ENCODE data around the gene SDK2.

Gene SDK2

DNA sequence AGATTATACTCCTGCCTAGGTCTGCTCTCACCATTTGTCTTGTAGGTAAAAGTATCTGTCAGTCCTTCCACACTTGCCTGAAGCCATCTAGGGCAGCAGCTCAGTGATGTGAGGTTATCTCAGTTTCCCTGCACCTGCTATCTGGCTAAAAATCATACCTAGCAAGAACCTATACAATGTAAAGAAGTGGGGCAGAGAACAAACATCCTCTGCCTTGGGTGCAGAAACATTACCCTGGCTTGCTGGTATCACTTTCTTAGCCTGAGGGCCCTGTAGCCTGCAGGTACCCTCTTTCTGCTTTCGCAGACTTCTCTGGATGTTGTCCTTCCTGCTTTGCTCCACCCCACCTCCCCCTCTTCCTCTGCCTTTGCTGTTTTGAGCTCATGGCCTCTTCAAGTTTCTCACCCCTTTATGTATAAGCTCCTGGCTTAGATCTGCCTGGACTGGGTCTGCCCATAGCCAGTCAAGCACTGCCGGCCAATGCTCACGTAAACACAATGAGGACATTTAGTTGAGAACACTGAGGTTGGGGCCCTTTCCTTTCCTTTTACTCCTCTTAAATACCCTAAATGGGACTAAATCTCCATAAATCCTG is 8.7 kb upstream of the SDK2 start:
- no peak for DNase-seq

DNA sequence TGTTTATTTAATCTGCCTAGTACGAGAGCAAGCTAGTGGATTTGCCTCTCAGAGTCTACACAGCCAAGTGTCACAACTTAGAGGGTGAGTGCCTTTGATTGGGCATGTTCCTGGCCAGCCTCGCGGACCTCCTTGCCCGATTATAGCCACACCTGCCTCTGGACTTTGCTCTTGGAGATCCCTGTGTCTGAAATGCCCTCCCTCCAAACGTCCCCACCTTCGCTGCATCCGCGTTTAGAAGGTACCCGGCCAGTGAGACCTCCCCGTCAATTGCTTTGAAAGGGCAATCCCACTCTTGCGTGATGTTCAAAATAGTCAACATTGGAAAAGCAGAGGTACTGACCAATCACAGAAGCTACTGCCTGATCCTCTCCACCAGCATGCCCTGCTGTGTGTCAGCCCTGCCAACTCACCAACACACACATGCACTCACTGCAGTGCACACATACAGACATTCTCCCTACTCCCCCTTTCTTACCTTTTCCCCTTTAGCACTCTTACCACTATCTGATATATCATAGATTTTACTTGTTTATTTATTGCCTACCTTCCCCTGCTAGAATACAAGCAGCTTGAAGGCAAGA is 6.5 kb upstream of the SDK2 start:
- DNase-seq, result no peak

DNA sequence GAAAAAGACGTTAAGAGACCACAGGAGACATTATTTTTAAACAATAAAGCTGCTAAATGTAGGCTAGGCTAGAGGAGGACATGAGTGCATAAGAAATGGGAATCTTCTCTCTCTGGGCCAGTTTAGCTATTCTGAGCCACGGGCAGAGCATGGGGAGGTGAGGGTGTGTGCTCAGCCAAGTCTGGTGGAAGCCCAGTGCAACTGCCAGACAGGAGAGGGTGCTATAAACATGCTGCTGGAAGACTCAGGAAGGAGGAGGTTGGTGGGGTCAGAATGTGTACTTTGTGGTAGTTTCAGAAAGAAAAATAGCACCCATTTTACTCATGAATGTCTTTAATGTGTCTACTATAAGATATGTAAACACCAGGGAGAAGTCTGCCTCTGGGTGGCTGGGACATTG is 5.9 kb upstream of the SDK2 start:
- DNase-seq, result no peak

DNA sequence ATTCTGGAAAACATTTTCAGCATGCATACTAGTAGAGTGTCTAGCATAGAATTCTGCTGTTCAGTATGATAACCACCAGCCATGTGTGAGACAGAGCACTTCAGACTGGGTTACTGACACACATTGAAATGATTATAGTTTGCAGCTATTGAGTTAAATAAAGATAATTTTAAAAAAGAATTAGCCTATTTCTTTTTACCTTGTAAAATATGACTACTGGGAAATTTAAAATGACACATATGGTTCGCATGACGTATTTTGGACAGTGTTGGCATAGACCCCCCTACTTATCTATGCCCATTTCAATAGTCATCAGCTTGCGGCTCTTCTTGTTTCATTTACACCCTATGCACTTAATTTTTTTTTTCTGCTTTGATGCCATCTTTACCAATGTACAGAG is 4.7 kb upstream of the SDK2 start:
- DNase-seq, result no peak

DNA sequence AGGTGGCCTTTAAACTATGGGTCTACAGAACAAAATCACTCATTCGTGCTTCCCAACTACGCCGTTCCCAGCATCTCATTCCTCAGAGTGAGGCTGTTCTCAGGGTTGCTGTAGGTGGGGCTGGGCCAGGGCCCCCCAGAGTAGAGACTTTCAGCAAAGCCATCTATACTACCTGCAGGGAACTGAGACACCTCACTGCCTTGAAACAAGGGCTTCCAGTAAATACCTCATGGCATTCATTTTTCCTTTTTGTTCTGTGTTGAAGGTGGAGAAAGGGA is 4.2 kb upstream of the SDK2 start:
- DNase-seq, result no peak

DNA sequence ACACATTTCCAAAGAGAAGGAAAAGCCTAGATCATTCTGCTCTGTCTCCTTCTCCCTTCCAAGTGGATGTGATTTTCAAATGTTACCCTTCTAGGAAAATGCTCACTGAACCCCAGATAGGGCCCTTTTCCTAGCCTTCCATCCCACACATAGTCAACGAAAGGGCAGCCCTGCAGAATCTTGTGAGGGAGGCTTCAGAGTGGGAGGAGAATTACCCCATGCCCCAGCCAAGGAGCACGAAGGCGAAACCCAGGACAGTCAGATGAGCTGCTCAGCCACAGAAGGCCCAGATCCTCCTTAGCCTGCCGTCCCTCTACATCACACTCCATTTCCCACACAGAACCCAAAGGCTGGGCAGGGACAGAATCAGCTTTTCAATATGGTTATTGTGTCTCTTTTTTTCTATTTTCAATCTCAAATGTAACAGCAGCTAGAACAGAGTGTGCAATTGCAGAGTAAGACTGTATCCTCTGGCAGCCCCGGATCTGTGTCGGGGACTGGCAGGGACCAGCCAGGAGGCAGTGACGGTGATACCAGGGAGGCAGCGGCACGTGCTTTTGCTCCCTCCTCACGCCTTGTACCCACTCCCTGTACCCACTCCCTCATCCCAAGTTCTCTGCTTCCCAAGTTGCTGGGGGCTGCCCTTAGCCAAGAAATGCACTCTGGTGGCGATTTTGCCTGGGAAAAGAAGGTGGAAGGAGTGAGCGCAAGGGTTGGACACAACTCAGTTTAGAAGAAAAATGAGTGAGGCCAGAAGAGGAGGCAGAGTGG is 3.7 kb upstream of the SDK2 start:
- DNase-seq, result no peak

DNA sequence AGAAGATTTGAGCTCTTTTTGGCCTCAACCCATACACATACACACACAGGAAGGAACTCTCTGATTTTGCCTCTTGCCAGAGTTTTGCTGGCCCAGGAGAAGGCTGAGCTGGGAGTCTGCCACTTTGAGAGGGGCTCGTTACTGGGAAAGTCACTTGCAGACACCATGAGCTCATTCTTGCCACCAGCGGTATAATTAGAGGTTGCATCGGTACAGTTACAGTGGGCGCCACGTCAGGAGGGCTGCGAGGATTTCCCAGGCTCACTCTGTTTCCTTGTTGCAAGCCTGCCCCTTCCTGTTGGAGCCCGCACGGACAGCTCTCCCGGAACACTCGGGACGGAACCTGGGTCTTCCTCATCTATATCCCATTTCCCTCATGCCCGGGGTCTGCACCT is 3.1 kb upstream of the SDK2 start:
- no peak for DNase-seq

DNA sequence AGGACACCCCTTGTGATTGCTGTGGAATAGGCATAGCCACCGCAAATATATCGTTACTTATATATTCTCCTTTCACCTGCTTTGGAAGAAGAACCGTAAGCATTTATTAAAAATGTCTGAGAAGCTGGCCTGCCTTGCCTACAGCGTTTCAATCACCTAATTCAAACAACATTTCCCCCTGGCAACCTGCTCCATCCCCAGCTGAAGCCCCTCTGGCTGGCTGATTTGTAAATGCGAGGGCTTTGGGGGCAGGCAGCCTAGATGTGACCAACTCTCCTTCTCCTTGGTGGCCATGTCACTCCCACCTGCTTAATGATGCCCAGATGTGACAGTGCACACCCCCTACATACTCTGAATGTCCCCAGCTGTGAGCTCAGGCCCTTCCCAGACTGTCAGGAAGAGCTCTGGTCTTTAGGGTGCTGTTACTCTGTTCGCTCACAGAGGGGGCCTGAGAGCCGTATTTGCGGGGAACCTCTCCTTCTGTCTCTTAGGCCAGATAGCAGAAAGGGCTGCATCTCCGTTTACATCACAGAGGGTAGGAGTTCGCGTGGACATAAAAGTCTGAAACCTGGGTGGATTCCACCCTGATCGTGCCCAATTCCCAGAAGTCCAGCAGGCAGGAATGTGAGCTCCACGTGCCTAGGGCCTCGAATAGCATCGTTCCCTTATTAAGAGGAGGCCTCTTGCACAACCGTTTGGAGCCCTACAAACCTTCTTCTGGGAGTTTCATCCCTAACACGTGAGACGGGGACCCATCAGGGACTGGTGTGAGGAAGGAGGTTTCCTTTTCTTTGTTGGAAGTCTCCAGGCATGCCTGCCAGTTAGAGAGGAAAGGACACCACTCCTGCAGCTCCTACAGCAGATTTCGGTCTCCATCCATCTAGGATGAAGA is 2.4 kb upstream of the SDK2 start:
- DNase-seq, result no peak

DNA sequence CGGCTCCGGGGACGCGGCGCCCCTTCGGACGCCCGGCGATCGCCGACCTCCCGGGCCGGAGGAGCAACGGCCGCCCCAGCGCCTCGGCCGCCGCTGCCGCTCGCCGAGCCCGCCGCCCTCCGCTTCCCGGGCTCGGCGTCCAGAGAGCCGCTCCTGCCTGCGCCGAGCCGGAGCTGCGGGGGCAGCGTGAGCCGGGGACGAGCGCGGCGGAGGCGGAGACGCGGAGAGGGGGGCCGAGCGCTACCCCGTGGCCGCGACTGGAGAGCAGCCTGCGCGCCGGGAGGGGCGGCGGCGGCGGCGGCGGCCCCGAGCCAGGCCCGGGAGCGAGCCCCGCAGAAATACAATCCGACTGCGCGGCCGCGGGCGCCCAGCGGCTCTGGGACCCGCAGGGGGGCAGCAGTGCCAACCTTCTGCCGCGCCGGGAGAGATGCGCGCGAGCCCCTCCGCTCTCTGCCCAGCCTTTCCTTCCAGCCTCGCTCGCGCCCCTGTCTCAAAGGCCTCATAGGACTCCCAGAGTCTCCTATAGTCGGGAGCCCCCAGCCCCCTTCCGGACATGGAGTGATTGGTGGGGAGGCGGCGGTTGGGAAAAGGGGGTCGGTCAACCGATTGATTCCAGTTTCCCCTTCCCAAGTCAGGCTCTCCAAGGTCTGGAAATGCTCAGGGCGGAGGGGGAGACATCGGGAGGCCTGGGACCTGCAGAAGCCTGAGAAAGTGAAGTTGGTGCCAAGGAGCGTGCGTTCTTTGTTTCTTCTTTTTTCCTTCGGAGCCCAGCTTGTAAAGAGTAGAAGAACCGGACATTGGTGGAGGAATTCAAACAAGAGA is 1.0 kb upstream of the SDK2 start:
- peak; percentile 67 to 71 for DNase-seq

DNA sequence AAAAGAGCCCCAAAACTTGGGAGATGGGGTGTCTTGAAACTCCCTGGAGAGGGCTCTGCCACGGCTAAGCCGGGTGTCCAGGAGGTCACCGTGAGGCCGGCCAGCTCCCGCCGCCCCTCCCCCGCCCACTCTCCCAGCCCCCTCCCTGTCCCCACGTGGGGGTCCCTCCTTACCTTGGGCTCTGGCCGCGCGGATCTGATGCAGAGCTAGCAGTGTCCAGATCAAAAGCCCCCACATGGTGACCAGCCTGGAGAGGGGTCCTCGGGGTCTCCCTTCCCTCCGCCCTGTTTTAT is 447 bp downstream of the SDK2 start:
- no peak for DNase-seq

DNA sequence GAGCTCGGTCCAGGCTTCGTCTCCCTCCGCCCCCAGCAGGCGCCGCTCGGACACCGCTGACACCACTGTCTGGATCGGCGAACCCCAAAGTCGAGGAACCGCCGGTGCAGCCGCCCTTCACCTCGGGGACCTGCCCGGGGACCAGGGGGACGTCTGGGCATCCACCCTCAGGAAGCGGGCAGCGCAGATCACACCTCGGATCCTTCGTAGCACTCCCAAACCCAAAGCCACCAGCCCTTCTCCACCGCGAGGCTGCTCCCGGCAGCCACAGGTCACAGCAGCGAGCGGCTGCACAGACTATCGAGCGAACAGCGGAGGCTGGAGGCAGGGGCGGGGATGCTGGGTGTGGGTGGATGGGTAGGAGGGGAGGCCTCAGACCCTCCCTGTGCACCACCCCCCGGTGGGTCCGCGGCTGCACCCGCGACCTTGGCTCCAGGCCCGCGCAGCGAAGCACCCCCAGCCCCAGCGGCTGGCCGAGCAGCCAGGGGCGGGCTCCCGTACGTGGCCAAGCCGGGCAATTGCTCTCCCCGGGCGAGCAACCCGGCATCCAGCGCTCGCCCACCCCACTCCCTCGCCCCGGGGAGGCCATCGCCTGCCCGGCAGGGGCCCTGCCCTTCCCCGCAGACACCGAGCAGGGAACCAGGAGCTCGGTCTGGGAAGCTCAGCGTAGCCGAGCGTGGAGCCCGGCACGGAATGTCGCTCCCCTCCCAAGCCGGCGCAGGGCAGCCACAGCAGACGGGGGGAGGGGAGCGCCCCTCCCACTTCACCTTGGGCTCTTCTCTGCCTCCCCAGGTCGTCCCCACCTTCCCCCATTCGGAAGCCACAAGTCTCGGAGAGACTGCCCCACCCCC is 1.0 kb downstream of the SDK2 start:
- DNase-seq, result peak in 1 of 2 donors; percentile 62

DNA sequence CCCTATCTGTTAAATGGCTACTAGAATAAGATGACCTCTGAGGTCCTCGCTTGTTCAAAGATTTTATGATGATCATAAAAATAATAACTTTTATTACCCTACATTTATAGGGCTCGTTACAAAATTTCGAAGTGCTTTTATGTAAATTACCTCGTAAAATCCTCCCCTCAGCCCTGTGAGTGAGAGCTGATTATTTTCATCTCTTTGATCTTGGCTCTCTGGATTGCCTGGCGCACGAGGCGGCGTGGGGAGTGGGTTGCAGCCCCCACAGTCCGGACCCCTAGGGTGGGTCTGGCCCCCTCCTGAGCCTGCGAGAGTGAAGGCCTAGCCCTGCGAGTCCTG is 1.6 kb downstream of the SDK2 start:
- DNase-seq, result no peak

DNA sequence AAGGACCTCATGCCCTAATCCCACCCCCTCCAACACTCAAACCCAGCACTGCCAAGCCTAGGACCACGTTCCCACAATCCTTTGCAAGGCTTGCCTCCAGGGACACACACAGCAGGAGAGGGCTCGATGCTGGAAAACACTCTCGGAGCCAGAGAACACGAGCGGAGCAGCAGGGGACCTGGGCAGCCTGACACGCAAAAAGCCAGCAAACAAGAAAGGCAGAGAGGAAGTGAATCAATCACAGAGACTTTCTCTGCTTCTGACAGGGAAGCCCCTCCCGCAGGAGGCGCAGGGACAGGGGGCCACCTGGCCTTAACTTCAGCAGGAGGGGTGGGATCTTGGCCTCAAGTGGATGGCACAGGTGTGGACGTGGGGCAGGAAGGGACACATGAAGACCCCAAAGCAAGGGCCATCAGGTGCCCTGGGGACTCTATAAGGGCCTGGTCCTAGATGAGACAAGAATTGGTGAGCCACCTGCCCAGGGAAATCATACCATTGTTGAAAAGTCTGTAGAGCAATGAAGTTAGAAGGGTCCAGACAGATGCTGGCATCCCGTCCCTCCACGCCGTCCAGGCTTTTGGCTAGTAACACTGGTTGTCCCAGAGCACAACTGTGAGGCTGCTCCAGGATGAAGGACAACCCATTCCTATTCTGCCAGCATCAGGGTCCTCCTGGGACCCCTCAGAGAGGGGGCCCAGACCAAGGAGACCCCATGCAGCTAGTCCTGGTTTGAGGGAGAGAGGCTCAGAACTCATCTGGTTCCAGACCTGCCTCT is 2.2 kb downstream of the SDK2 start:
- DNase-seq, result no peak

DNA sequence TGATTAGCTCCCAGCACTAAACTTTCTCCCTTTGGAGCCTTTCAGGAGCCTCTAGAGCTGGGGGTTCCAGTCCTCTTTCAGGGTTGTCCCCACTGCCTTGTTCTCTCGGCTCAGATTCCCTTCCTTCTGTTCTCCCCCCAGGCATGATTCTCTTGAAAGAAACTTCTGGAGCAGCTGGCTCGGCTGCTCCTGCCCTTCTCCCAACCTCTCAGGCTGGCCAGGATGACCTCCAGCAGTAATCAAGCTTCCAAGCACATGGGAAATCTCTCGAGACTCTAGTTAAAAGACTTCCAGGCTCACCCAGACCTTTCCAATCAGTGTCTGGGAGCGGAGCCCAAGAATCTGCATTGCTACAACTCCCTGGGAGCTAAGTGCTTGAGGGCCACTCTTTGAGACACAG is 3.6 kb downstream of the SDK2 start:
- no peak for DNase-seq

DNA sequence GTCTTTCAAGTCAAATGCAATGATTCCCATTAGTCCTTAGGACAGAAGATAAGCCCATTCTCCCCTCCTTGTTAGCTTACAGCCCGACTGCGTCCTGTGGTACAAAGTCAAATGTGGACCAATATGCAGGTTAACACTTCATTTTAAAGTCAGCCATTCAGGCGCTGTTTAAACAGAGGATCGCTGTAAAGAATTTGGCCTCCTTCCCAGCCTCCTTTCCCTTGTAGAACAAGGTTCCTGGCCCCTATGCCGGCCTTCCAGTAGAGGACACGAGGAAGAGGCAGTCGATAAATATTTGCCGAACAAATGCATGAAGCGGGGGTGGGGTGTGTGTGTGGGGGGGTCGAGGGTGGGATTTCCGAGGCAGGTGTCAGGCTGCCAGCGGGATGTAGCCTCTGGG is 4.3 kb downstream of the SDK2 start:
- no peak for DNase-seq

DNA sequence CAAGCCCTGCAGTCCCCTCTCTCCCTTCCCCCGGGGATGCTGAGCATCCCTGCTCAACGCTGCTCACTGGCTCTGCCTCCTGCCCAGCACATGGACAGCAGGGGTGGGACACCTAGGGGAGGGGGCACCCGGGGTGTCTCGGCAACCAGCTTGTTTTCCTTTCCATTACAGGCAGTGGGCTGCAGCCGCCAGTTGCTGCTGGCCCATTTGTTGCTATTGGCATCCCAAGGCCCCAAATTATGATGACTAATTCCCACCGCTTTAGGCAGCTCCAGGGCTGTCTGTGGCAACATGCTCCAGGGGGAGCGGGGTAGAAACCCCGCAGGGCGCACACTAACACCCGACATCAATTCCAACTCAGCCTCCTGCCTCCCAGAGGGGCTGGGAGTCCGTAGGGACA is 4.9 kb downstream of the SDK2 start:
- no peak for DNase-seq

DNA sequence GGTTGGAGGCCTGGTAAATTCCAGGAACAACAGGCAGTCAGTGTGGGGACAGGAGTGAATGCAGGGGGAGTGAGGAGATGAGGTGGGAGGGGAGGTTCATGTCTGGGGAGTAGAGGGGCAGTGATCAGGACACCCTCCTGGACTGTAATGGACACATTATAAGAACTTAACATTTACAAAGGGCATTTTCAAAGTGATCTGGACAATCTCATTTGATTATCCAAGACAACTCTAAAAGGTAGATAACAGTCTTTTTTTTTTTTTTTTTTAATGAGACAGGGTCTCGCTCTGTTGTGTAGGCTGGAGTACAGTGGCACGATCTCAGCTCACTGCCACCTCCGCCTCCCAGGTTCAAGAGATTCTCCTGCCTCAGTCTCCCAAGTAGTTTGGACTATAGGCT is 5.7 kb downstream of the SDK2 start:
- DNase-seq, result no peak

DNA sequence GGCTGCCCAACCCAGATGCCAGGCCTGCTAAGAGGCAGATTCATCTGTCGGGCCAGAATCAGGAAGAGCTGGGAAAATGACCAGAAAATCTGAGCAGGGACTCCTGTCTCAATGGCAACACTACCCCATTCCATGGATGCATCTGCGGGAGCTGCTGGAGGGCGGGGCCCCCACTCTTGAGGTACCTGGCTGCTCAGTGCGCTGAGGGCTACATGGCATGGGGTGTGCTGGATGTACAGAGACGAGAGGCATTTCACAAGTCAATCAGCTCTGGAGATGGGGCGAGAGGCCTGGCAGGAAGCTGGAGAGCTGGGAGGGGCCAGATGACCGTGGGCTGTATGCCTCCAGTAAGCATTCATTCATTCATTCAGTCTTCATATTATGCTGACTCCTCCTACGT is 6.4 kb downstream of the SDK2 start:
- no peak for DNase-seq

DNA sequence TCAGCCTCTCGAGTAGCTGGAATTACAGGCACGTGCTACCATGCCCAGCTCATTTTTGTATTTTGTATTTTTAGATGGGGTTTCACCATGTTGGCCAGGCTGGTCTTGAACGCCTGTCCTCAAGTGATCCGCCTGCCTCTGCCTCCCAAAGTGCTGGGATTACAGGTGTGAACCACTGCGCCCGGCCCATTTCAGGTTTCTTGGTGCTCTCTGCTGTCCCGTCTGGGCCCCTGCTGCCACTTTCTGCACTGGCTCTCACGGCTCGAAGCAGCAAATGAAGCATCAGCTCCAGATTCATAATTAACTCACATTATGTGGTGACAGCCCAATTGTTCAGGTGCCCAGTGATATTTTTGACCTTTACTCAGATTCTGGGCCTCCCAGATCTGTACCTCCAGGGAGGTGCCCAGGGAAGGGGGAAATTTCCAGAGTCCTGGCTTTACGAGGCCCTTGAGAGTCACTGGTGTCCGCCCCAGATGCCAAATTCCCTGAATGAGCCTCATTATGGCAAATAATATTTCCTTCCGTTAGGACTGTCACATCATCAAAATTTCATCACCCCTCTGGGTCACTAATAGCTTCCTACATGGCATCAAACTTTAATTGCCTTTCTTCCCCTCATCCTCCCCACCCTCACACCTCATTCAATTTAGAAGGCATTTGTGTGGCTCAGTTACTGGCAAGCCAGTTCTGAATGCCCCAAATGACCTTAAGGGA is 9.0 kb downstream of the SDK2 start:
- no peak for DNase-seq

DNA sequence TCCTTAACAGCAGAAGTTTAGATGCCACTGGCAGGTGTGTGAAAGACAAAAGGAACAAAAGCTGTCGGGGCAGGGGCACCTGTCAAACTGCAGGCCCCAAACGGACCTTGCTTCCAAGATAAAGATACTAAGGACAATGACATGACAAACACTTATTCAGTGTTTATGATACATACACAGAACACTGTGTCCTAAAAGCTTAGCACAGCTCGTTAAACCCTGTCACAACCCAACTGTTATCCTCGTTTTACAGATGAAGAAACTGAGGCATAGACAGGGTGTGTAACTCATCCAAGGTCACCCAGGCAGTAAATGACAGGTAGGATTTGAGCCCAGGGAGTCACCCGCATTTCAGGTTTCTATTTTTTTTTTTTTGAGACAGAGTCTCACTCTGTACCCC is 9.6 kb downstream of the SDK2 start:
- no peak for DNase-seq

DNA sequence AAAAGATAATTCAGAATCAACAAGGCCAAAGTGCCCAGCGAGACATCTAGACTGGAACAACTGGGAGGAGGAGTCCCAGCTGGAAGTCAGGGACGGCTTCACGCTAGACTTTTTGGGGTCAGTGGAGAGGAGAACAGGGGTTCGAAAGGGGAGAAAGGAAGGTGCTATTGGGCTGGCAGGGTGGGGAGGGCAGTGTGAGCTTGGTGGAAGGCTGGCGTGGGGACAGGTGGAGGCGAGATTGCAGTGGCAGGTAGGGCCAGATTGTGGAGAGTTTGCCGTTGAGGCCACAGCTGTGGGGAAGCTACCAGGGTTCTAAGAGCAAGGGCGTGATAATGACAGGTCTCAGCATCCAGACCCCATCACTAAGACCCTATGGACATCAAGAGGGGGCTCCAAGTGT is 10.5 kb downstream of the SDK2 start:
- no peak for DNase-seq

Data from hippocampal formation (tissue), 2 donors.